IPS-18c (cell line): ENCODE results near the gene VAV3.
"Not testable (repeated sequence)": the region's sequence is repeated elsewhere in the genome, so short reads cannot be mapped to it uniquely, and the experiment has no call there.

Experiments used
- H3K4me3 ChIP-seq: 2 replicates; pipeline ENCODE4 v1.7.0; 2013; ENCODE audit warnings: low read depth, mild to moderate bottlenecking, low read length, moderate library complexity; ENCODE audit not compliant: insufficient read depth
- H3K9me3 ChIP-seq: one replicate; pipeline ENCODE4 v1.6.1; 2013; ENCODE audit warnings: mild to moderate bottlenecking, low read length, moderate library complexity; ENCODE audit not compliant: control insufficient read depth, insufficient read depth

VAV3 gene

GRCh38 chr1:107702946-107703571, 261.9 kb downstream of the VAV3 start:
- no peak overlapping the region for H3K4me3 ChIP-seq
- no peaks in the 10 kb centered on the region for H3K9me3 ChIP-seq

GRCh38 chr1:107700651-107701050, 264.3 kb downstream of the VAV3 start:
- H3K4me3 ChIP-seq, H3K9me3 ChIP-seq: not testable (repeated sequence)

- Histone ChIP-seq H3K4me3 (no peak overlapping the region), H3K9me3 (no peaks in the 10 kb centered on the region)
Measured at GRCh38 chr1:107698161-107698560, 266.8 kb downstream of the VAV3 start.

GRCh38 chr1:107695341-107695740, 269.6 kb downstream of the VAV3 start:
- Histone ChIP-seq H3K4me3 (no peak overlapping the region), H3K9me3 (no peaks in the 10 kb centered on the region)

- H3K4me3 ChIP-seq, result no peak overlapping the region
- no peaks in the 10 kb centered on the region for H3K9me3 ChIP-seq
Measured at GRCh38 chr1:107692580-107693345, 272.2 kb downstream of the VAV3 start.

- H3K9me3 ChIP-seq, result no peaks in the 10 kb centered on the region
- H3K4me3 ChIP-seq, result no peak overlapping the region
Measured at GRCh38 chr1:107691540-107691939, 273.4 kb downstream of the VAV3 start.

GRCh38 chr1:107690491-107690890, 274.5 kb downstream of the VAV3 start:
- Histone ChIP-seq H3K9me3 (no peaks in the 10 kb centered on the region), H3K4me3 (no peak overlapping the region)

GRCh38 chr1:107689733-107690132, 275.2 kb downstream of the VAV3 start:
- no peaks in the 10 kb centered on the region for H3K9me3 ChIP-seq
- H3K4me3 ChIP-seq, result no peak overlapping the region

GRCh38 chr1:107689159-107689558, 275.8 kb downstream of the VAV3 start:
- Histone ChIP-seq H3K4me3 (no peak overlapping the region), H3K9me3 (no peaks in the 10 kb centered on the region)

GRCh38 chr1:107687849-107688753, 276.9 kb downstream of the VAV3 start:
- Histone ChIP-seq H3K4me3 (no peak overlapping the region), H3K9me3 (no peaks in the 10 kb centered on the region)

- H3K9me3 ChIP-seq, result no peaks in the 10 kb centered on the region
- no peak overlapping the region for H3K4me3 ChIP-seq
Measured at GRCh38 chr1:107683683-107684082, 281.3 kb downstream of the VAV3 start.

GRCh38 chr1:107683191-107683657, 281.8 kb downstream of the VAV3 start:
- Histone ChIP-seq H3K9me3 (no peaks in the 10 kb centered on the region), H3K4me3 (no peak overlapping the region)

GRCh38 chr1:107682467-107682866, 282.5 kb downstream of the VAV3 start:
- no peaks in the 10 kb centered on the region for H3K9me3 ChIP-seq
- H3K4me3 ChIP-seq, result no peak overlapping the region

- Histone ChIP-seq H3K9me3 (no peaks in the 10 kb centered on the region), H3K4me3 (no peak overlapping the region)
Measured at GRCh38 chr1:107681001-107681479, 283.9 kb downstream of the VAV3 start.

GRCh38 chr1:107680579-107680985, 284.4 kb downstream of the VAV3 start:
- Histone ChIP-seq H3K9me3 (no peaks in the 10 kb centered on the region), H3K4me3 (no peak overlapping the region)

GRCh38 chr1:107679411-107679953, 285.5 kb downstream of the VAV3 start:
- Histone ChIP-seq H3K9me3 (no peaks in the 10 kb centered on the region), H3K4me3 (no peak overlapping the region)

- H3K4me3 ChIP-seq, result no peak overlapping the region
- H3K9me3 ChIP-seq, result no peaks in the 10 kb centered on the region
Measured at GRCh38 chr1:107678993-107679392, 286.0 kb downstream of the VAV3 start.
